GM21529 (cell line): ENCODE measurements around the gene CCDC40.
"Not testable (repeated sequence)": the region's sequence is repeated elsewhere in the genome, so short reads cannot be mapped to it uniquely, and the experiment has no call there.

Source experiments
- ATAC-seq: cut with Tn5 transposase; IDR thresholded peaks from one replicate; pipeline ENCODE4 v1.9.1; 2021; ENCODE audit not compliant: unreplicated experiment

CCDC40 gene

DNA sequence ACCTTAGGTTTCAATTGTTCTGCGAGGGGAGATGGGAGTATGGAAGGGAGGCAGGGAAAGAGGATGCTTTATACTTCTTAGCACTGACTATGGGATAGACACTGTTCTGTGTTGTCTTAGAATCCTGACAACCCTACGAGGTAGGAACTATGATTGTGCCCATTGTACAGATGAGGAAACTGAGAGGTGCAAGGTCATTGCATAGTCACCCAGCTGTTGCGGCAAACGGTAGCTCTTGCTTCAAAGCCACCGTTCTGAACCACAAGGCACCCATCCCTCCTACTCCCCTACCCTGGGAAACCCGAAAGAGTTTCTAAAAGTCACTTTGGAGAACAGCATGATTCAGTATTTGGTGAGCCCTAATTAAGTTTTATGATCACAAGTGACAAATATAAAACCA, 7.5 kb downstream of the CCDC40 start:
- ATAC-seq = no peak

DNA sequence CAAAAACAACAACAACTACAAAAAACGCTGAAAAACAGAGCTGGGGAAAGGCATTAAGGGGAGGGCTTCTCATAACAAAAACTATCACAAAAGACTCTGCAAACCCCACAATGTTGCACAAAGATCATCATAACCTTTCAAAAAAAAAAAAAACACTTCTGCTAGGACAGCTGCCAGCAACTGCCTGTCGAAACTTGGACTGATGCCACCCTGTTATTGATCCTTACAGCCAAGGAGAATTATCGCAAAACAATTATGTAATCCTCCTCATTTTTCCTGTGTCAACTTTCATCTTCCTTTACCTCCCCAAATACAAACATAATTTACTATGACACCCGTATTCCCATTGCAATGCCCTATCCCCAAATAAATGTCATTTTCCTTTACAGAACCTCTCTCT, 9.3 kb downstream of the CCDC40 start:
- ATAC-seq = no peak

DNA sequence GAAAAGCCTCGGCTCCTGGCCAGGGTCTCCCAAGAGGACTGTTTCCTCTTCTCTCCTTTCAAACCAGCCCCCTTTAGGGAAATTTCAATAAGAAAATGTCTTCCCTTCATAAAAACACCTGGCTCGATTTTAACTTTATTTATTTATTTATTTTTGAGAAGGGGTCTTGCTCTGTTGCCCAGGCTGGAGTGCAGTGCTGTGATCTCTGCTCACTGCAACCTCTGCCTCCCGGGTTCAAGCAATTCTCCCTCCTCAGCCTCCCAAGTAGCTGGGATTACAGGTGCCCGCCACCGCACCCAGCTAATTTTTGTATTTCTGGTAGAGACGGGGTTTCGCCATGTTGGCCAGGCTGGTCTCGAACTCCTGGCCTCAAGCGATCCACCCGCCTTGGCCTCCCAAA, 10.3 kb downstream of the CCDC40 start:
- ATAC-seq = not testable (repeated sequence)

DNA sequence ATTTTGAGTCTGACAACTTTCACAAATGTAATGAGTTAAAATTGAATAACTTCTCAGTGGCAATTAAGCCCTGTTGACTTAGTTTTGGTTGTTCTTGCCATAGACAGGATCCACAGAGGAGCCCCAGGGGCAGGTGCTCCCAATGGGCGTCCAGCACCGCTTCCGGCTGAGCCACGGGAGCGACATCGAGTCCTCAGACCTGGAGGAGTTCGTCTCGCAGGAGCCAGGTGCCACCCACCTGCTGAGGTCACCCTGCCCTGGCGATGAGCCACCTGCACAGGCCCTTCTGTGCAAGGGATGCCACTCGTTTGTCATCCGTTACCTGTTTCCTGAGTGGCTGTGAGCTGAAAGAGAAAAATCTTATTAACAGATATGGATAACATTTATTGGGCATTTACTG, 10.7 kb downstream of the CCDC40 start:
- no peak for ATAC-seq

DNA sequence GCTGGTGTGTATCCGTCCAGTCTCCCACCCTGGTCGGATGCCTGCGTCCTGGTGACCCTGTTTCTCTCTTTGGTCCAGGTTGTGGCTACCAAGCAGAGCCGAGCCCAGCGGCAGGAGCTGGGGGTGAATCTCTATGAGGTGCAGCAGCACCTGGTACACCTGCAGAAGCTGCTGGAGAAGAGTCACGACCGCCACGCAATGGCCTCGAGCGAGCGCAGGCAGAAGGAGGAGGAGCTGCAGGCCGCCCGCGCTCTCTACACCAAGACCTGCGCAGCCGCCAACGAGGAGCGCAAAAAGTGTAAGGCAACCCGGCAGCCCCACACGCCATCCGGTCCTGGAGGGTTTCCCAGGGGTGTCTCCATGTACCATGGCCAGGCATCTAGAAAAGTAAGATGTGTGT, 13.5 kb downstream of the CCDC40 start:
- no peak for ATAC-seq

DNA sequence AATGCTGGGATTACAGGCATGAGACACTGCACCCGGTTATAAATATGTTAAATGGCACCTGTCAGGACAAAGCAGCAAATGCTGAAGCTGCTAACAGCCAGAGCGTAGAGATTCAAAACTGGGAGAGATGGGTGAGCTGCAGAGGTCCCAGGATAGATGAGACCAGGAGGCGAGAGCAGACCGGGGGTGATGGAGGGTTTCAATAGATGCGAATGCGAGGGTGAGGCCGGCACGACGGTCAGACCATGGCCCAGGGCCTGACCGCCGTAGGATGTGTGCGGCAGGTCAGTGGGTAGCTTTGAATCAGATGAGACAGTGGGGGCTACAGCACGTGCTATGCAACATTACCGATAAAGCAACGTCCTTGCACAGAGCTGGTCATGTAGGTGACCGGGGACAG, 14.3 kb downstream of the CCDC40 start:
- no peak for ATAC-seq

DNA sequence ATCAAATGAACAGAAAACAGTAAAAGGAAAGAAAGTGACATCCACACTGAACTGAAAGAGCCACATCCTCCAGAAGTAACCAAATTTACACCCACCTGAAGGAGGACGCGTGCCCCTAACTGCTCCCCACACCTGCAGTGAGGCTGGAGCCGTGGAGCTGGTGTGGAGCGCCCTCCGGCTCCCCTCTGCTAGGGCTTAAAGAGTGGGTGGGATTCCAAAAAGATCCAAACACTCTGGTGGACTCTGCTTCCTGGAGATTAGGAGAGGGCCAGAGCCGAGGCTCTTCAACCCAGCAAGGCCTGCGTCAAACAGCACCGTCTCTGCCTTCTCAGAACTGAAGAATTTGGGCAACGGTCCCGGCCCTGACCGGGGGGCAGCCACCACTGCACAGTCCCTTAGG, 15.2 kb downstream of the CCDC40 start:
- ATAC-seq = no peak

DNA sequence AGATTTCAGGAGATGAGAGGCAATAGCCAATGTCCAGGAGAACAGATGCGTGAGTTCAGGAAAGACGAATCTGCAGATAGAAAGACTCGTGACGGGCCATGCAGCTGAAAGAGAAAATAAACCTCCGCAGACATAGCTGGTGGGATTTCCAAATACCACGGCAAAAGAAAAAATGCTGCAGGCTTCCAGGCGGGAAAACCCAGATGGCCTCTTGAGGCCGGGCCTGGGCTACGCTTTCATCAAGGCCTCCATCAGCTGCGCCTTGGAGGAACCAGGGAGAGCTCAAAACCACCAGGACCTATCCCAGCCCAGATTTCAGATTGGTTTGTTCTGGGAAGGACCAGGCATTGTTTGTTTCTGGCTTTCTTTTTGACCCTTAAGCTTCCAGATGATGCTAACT, 16.7 kb downstream of the CCDC40 start:
- ATAC-seq = no peak

DNA sequence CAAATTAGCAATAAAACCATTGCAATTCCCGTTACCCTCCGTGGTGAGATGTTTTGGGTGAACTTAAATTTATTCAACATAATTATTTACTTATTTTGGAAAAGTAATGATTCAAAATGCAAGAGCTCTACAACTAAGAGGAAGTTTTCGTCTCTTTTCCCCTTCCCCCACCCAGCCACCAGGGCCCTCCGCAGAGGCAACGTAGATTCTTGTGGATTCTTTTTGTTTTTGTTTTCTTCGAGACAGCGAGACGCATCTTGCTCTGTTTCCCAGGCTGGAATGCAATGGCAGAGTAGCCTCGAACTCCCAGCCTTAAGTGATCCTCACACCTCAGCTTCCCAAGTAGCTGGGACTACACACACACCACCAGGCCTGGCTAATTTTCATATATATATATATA, 19.2 kb downstream of the CCDC40 start:
- no peak for ATAC-seq

DNA sequence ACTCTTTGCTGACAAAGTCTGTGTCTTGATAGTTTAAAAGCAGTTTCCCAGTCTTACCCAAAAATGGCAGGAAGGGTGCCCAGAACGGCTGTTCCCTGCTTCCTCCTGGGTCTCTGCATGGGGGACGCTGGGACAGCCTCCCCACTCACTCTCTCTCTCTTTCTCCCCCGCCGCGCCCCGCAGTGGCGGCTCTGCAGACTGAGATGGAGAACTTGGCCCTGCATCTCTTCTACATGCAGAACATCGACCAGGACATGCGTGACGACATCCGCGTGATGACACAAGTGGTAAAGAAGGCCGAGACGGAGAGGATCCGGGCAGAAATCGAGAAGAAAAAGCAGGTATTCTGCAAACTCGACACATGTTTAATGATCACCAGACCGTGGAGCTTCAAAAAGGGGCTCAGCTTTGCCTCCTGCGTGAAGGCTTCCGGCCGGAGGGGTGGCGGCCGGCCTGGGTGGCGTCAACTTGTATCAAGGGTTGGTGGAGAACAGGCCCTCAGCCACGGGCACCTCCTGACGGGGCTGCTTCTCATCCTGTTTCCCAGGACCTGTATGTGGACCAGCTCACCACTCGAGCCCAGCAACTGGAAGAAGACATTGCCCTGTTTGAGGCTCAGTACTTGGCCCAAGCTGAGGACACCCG, 22.0 kb downstream of the CCDC40 start:
- ATAC-seq = no peak

DNA sequence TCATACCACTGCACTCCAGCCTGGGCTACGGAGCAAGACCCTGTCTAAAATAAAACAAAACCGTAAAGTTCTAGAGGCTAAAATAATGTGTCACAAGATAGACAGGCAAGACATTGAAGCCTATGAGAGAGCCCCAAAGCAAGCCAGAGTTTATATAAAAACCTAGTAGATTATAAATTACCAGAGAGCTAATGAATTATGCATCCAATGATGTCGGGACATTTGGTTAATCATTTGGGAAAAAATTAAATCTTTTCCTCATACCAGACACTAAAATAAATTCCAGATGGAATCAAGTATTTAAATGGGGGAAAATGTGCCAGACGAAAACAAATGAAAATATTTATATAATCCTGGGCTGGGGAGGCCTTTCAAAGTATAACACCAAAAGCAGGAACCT, 24.2 kb downstream of the CCDC40 start:
- no peak for ATAC-seq

DNA sequence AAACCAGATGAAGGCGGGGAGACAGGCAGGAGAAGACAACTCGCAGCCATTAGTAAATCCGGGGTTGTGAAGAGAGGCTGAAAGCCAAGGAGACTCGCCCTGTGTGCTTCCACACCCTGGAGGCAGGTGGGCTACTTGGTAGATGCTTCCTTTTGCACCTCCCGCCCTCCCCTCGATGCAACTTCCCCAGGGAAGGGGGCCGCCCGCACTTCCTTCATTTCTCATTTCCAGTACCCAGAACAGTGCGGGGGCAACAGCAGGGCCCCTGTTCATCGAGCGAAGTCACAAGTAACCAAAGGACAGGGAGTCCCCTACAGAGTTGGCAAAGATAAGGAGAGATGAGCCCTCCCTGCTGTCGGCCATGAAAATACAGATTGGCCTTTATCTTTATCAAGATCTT, 25.0 kb downstream of the CCDC40 start:
- no peak for ATAC-seq

DNA sequence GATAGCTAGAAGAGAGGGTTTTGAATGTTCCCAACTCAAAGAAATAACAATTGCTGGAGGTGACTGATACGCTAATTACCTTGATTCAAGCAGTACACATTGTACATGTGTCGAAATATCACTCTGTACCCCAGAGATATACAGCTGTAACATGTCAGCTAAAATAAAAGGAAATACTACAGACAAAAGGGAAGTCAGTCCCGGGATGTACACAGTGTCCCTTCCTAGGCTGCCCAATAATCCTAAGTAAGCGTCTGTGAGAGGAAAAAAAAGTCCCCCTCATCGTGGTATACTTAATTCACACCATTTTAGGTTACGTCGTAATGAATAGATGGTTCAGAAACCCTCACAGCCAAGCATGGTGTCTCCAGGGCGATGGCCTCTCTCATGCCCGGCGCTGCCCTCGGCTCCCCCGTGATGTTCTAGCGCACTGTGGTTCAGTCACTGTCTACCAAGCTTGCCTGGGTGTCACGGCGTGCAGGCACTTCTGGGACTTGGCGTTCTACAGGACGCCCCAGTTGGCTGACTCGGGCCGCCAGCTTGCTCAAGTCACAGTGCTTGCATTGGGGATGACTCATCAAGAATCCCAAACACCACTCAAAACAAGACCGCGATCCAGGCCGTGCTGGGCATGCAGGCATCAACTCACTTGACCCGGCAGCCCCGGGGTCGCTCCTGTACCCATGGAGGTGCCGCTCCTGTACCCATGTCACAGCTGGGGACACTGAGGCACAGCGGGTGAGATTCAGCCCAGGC, 27.6 kb downstream of the CCDC40 start:
- no peak for ATAC-seq

DNA sequence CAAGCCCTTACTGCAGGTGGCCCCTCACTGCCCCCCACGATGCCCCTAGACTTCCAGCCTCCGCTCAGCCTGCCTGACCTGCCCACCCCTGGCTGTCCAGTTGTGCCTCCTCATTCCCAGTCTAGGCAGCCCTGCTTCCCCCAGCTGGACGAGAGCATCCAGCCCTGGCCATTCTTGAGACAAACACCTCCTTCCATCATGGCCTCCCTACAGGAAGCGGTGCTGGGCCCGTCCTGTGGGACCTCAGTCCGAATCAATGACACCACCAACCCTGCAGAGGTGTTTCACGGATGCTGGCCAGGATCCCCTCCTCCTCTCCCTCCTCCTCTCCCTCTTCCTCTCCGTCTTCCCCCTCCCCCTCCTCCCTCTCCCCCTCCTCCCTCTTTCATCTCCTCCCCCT, 28.3 kb downstream of the CCDC40 start:
- ATAC-seq = no peak

DNA sequence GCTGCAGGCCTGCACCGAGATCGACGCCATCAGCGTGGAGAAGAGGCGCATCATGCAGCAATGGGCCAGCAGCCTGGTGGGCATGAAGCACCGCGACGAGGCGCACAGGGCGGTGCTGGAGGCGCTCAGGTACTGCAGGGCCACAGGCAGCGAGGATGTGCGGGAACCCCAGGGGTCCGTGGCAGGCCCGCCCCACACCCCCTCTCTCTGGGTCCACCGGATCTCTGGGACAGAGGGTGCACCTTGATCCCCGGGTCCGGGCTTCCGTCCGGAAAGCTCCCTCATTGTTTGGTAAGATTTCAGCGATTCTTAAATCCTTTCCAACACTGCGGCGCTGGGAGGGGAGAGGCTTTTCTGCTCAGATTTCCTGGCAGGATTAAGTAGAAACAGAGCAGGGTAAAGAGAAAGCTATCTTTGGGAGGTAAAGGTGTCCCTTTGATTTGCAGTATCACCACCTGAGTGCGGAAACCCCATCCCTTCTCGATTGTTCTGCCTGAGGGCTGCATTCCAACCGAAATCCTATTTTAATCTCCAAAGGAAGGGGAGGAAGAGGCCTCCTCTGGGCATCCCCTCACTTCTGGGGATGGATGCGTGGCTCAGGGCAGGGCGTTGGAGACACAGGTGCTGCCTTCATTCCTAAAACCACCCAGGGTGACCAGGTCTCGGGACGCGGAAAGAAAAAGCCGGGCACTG, 29.2 kb downstream of the CCDC40 start:
- no peak for ATAC-seq

DNA sequence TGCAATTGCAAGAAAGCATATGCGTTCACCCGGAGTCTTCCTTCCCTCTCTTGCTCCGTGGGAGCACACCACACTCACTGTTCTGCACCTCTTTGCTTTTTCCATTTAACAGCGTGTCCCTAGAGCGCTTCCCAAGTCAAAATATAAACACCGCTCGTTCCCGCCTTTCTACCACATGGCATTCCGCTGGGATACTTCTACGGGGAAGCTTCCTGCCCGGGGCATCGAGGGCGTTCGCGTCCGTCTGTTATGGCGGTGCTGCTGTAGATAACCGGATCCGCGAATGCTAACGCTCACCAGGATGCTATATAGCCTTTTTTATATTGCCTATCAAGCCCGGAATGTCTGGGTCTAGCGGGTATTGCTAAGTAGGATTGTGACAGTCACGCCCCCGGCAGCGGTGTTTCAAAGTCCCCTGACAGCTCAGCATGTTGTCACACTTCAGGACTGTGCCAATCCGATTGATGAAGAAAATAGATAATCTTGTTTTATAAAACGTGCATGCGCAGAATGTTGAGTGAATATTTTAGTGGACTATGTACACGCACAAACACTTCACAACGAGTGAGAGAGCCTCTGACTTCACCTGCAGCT, 31.0 kb downstream of the CCDC40 start:
- no peak for ATAC-seq

DNA sequence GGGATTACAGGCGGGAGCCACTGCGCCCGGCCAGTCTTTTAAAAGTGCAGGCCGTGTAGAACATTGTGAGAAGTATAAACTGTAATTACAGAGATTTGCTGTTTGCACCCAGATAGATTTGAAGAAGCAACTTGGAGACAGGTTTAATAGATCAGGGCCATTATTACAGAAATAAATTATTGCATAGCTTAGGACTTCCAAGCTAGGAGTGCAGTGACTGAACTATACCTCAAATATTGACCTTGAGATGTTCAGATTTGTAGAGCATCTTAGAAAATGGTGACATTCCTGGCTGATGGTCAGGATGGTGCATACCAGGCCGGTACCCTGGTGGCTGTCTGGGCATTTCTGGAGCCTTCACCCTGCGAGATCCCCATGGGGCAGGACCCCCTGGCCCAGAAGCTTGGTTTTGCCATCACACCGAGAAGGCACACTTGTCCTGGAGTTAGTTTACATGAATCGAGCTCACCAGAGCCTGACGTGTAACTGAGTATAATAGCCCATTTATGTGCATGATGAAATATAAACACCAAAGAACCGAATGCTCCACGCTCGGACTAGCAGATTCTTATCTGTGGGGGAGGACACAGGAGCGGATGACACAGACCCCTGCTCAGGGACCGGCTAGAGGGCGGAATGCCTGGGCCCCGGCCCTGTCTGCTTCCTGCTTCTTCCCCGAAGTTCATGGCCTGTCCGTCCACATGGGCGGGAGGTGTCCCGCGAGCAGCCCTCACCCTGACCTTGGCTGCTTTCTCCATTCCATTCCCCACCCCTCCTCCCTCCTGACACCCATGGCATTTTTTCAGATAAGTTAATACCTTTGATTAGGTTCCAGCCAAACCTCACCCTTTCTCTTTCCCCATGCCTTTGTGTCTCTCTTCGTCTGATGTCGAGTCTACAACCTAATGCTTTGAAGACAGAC, 32.1 kb downstream of the CCDC40 start:
- no peak for ATAC-seq

DNA sequence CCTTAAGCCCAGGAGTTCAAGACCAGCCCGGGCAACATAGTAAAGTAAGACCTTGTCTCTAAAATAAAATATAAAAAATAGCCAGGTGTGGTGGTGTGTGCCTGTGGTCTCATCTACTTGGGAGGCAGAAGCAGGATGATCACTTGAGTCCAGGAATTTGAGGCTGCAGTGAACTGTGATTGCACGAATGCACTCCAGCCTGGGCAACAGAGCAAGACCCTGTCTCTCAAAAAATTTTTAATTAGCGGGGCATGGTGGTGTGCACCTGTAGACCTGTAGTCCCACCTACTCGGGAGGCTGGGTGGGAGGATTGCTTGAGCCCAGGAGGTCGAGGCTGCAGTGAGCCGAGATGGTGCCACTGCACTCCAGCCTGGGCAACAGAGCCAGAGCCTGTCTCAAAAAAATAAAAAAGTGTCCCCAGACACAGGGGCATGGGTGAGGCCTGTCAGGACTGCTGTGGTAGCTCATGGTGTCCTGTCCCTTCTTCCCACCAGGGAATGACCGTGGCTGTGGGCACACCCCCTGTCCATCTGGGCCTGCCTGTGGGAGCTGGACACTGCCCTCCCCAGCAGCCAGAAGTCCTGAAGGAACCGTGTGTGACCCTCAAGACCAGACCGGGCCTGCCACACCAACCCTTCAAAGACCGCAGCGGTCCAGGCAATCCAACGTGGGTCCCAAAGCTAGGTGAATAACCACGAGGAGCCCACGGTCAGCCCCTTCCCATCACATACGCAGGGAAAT, 34.1 kb downstream of the CCDC40 start:
- no peak for ATAC-seq

DNA sequence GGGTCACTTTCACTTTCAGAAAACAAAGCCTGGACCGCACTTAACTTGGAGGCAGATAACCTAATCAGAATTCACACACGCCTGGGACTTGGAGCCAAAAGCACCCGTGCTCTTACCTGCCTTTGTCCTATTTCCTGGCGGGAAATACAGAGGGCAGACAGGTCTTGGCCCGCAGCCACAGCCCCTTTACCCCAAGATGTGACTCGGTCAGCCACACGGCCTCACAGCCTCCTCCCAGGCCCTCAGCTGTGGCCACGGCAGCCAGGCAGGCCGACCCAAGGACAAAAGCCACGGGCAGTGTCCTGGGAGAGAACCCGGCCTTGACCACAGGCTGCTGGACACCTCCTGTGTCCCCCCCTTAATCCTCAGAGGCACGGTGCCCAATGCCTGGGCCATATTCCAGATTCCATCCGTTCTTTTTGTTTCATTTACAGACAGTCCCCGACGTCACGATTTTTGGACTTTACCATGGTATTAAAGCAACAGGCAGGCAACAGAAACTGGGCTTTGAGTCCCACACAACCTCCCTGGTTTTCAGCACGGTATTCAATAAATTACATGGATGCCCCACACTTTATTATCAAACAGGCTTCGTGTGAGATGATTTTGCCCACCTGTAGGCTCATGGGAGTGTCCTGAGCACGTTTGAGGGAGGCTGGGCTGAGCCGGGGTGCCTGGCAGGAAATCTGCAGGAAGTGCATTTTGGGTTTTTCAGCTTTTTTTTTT, 34.8 kb downstream of the CCDC40 start:
- no peak for ATAC-seq

DNA sequence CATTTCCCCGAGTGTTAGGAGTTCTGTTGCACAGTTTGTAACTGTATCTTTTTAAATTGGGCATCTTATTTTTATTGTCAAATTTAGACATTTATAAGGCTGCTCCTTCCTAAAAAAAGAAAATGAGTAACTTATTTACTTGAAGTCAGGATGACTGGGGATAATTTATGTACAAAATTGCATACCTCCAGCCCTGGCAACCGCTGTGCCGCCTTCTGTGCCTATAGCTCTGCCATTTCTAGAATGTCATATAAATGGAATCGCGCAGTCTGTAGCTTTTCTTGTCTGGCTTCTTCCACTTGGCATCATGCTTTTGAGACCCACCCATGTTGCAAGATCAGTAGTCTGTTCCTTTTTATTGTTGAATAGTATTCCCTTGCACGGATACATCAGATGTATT, 36.0 kb downstream of the CCDC40 start:
- ATAC-seq = no peak
